T-helper 17 cell (primary cell): ENCODE results near the gene ARF3. TPM values are rescaled to one million over a fixed set of nuclear protein-coding genes. Genes with fewer than 3 reads are reported as not detected.

Experiments used
- ATAC-seq: fragments of 150-1000 bp; cut with Tn5 transposase; 2 replicates; pipeline ENCODE4 v1.10.0; 2021; ENCODE audit warnings: mild to moderate bottlenecking, moderate library complexity
- DNase-seq, 3 donors: peaks; one replicate each; pipeline versions ENCODE4 v3.0.0 to v3.0.0-alpha.2; 2020 to 2021
- H3K9me3 ChIP-seq: one replicate; pipeline ENCODE4 v1.7.0; 2013; ENCODE audit warnings: low read length, mild to moderate bottlenecking; ENCODE audit not compliant: control insufficient read depth, poor library complexity, severe bottlenecking
- H3K27ac Mint-ChIP-seq: one replicate; pipeline ENCODE4 v1.8.0; 2022; ENCODE audit warnings: mild to moderate bottlenecking, moderate library complexity, mixed read lengths
- H3K27me3 Mint-ChIP-seq: one replicate; pipeline ENCODE4 v1.8.0; 2022; ENCODE audit warnings: mixed read lengths
- H3K36me3 Mint-ChIP-seq: one replicate; pipeline ENCODE4 v1.8.0; 2022; ENCODE audit warnings: low read depth, mixed read lengths
- H3K4me1 Mint-ChIP-seq: one replicate; pipeline ENCODE4 v1.8.0; 2022; ENCODE audit warnings: mild to moderate bottlenecking, mixed read lengths
- H3K4me3 Mint-ChIP-seq: one replicate; pipeline ENCODE4 v1.8.0; 2022; ENCODE audit warnings: mild to moderate bottlenecking, moderate library complexity, mixed read lengths
- total RNA-seq, 4 donors: library from RNA in 2 of 4; stranded (reverse) in 2 of 4; gene quantifications; one replicate each; pipeline ENCODE4 v1.2.3 and lab custom pipeline; 2022 to 2026

Gene ARF3
- total RNA-seq, 2 donors from 2014 or later: 80.1 to 111 TPM

DNA sequence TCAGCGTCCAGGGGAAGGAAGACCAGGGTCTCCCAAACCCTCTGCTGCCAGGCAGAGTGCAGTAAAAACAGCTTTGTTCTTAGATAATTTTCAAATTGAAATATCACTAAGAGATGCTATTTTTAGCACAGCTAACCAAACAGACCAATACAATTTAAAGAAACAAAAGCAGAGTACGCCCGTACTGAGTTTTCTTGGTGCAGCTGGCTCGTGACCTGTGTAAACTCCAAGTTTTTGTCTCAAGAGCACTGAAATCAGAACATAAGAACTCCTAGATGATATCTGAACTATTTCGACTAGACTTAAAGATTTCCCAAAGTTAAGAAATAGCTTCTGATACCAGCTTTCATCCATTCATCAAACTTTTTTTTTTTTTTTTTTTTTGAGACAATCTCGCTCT lies 10.3 kb downstream of the ARF3 start:
- DNase-seq (no peak), ATAC-seq (no peak)
- no peak overlapping the region for H3K4me3 Mint-ChIP-seq
- no peak overlapping the region for H3K27ac Mint-ChIP-seq
- H3K36me3 Mint-ChIP-seq: peaks cover 6% of the 10 kb centered on the region
- peaks cover 27% of the 10 kb centered on the region for H3K4me1 Mint-ChIP-seq
- H3K27me3 Mint-ChIP-seq: no peaks in the 10 kb centered on the region
- no peaks in the 10 kb centered on the region for H3K9me3 ChIP-seq

DNA sequence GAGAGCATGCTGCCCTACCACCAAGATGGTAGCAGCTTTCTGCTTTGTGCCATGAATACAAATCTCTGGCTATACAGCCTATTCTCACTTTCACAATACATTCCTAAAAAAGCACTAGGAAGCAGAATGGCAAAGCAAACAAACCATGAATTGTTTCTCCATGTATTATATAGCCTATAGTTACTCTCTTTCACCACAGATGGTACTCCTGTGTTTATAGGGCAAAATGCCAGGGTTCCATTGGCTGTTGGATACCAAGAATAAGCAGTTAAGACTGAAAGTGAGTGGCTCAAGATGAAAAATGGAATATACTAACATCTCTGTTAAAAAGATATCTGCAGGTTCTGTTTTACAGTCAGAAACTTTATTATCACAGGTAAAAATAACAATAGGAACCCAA lies 11.1 kb downstream of the ARF3 start:
- ATAC-seq (no peak), DNase-seq (no peak)
- H3K27me3 Mint-ChIP-seq: no peaks in the 10 kb centered on the region
- peaks cover 6% of the 10 kb centered on the region for H3K36me3 Mint-ChIP-seq
- no peaks in the 10 kb centered on the region for H3K9me3 ChIP-seq
- no peak overlapping the region for H3K4me3 Mint-ChIP-seq
- no peak overlapping the region for H3K27ac Mint-ChIP-seq
- H3K4me1 Mint-ChIP-seq: peaks cover 27% of the 10 kb centered on the region

DNA sequence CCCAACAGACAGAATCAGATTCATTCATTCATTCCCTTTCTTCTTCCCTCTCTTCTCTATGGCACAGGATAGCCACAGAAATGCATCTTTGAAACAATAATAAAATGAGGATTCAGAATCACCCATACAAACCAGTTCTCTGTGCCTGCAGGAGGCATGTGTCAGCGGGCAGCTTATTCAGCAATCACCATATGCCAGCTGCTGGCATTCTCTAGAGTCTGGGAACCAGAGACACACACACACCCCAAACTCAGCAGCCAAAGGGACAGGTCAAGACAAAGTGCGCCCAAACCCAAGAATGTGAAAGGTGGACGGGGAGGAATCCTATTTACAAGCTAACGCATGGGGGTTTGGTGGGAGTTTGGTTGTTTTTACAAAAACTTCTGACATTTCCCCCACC lies 14.1 kb downstream of the ARF3 start:
- ATAC-seq (no peak), DNase-seq (no peak)
- H3K9me3 ChIP-seq: no peaks in the 10 kb centered on the region
- H3K4me3 Mint-ChIP-seq: no peak overlapping the region
- H3K36me3 Mint-ChIP-seq: peaks cover 9% of the 10 kb centered on the region
- H3K27me3 Mint-ChIP-seq: no peaks in the 10 kb centered on the region
- peaks cover 26% of the 10 kb centered on the region for H3K4me1 Mint-ChIP-seq
- H3K27ac Mint-ChIP-seq: no peak overlapping the region

DNA sequence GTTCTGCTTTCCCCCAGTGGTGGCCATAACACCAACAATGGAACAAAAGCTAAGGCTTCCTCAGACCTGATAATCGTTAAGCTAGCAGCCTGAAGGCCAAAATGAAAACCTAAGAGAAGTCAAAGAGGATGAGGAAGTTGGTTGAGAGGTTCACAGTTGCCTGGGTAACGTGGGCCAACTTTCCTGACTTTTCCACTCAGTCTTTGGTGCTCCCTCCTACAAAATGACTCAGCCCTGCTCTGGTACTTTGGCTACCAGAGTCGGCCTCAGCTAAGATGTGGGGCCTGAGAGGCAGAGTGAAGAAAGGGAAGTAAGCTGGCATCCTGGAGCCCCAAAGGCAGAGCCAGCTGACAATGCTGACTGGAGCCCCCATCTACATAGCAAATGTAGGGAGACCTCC lies 17.1 kb downstream of the ARF3 start:
- ATAC-seq (no peak), DNase-seq (no peak)
- H3K9me3 ChIP-seq: no peaks in the 10 kb centered on the region
- no peak overlapping the region for H3K4me3 Mint-ChIP-seq
- peaks cover 9% of the 10 kb centered on the region for H3K36me3 Mint-ChIP-seq
- H3K4me1 Mint-ChIP-seq: peaks cover 38% of the 10 kb centered on the region
- H3K27me3 Mint-ChIP-seq: no peaks in the 10 kb centered on the region
- H3K27ac Mint-ChIP-seq: peak overlapping the region; percentile 84

DNA sequence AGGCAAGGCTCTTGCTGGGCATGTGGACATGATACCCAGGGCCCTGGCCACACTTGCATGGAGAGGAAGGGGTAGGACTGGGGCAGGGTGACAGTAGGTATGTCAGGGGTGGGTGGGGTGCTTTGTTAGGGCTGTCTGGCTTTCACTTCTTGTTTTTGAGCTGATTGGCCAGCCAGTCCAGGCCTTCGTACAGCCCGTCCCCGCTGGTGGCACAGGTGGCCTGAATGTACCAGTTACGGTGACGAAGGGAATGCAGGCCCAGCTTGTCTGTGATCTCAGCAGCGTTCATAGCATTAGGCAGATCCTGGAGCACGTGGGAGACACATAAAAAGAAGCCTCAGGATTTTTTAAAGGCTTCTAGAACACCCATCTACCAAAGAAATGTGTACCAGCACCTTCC lies 18.5 kb downstream of the ARF3 start:
- Mint-ChIP-seq H3K4me3 (no peak overlapping the region), H3K27me3 (no peaks in the 10 kb centered on the region), H3K4me1 (peaks cover 41% of the 10 kb centered on the region), H3K36me3 (peaks cover 12% of the 10 kb centered on the region), H3K27ac (no peak overlapping the region)
- ATAC-seq (no peak), DNase-seq (no peak)
- H3K9me3 ChIP-seq: no peaks in the 10 kb centered on the region

DNA sequence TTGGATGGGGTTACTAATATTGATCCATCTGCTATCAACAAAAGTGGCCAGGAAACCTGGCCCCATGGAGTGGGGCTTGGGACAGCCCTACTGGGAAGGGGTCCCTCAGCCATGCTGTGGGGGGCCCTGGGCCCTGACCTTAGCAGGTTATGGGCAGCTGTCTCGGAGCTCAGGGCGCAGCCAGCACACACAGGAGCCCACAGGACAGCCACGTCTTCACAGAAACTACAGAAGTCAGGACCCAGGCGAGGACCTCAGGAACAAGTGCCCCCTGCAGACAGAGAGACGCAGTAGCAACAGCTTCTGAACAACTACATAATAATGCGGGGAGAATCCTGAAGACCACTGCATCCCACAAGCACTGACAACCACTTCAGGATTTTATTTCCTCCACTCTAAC lies 20.1 kb downstream of the ARF3 start:
- Mint-ChIP-seq H3K36me3 (peaks cover 9% of the 10 kb centered on the region), H3K4me3 (peak overlapping the region; percentile 21), H3K27ac (peak overlapping the region; percentile 99), H3K4me1 (peaks cover 44% of the 10 kb centered on the region), H3K27me3 (no peaks in the 10 kb centered on the region)
- H3K9me3 ChIP-seq: no peaks in the 10 kb centered on the region
- DNase-seq: no peak
- no peak for ATAC-seq

DNA sequence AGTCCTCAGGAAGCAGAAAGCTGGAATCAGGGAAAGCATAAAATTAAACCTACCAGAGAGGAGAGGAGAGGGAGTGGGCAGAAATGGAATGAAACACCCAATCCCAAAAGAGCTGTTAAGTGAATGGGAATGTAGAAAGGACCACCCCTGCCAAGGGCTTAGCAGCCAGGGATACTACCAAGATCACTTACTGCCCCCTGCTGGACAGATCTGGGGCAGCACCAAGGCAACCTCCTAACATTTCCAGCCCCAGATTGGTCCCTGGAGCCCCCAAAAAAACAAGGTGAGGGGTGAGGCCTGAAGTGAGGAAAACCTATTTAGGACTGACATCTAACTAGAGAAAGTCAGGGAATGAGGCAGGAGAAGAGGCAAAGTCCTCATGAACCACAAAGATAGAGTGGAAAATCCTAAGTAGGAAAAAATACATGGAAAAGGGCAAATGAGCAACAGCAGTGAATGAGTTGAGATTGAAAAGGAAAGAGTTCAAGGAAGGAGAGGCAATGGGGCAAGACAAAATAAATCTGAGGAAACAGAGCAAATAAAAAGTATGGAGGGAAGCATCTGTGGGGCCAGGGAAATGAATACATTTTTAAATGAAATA lies 20.8 kb downstream of the ARF3 start:
- DNase-seq (peak; percentile 72 to 84 (median 74)), ATAC-seq (peak; percentile 31)
- H3K36me3 Mint-ChIP-seq: peaks cover 9% of the 10 kb centered on the region
- peak overlapping the region; percentile 21 for H3K4me3 Mint-ChIP-seq
- H3K9me3 ChIP-seq: no peaks in the 10 kb centered on the region
- peak overlapping the region; percentile 99 for H3K27ac Mint-ChIP-seq
- H3K4me1 Mint-ChIP-seq: peaks cover 43% of the 10 kb centered on the region
- H3K27me3 Mint-ChIP-seq: no peaks in the 10 kb centered on the region

DNA sequence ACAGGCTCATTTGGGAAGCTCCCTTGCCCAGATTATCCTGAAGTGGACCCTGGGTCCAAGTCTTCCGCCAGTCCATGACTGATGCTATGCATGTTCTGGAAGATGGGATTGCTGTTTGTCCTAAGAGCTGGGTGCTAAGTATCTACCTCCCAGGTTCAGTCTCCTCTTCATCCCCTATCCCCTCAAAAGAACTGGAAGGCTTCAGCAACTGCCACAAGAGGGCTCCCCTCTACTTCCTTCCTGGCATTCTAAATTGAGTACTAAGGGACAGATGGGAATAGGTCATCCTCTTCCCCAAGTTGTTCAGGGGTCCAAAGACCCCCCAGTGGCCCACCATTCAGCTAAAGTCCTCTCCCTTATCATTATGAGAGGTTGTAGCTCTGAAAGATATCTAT lies 23.0 kb downstream of the ARF3 start:
- ATAC-seq (peak; percentile 3), DNase-seq (no peak)
- Mint-ChIP-seq H3K27ac (peak overlapping the region; percentile 99), H3K4me3 (peak overlapping the region; percentile 78), H3K36me3 (peaks cover 11% of the 10 kb centered on the region), H3K4me1 (peaks cover 55% of the 10 kb centered on the region), H3K27me3 (no peaks in the 10 kb centered on the region)
- no peaks in the 10 kb centered on the region for H3K9me3 ChIP-seq

DNA sequence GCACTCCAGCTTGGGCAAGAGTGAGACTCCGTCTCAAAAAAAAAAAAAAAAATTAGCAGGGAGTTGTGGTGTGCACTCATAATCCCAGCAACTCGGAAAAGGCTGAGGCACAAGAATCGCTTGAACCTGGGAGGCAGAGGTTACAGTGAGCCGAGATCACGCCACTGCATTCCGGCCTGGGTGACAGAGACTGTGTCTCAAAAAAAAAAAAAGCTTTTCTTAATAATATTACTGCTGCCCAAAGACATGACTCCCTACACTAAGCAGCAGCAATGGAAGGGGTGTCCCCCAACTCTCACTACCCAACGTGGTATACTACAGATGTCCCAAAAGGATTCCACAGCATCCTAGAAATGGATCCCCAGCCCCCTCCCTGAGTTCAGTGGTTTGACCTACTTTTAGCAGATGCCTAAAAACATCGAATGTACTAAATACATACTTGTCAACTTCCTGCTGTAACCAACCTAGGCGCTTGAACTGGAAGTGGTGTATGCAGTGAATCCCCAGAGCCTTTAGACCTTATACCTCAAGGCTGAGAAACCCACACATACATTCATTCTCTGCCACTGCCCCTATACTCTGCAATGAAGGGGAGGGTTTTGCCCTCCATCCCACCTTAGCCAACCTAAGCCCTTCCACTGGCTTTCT lies 23.5 kb downstream of the ARF3 start:
- ATAC-seq (peak; percentile 95), DNase-seq (peak in 2 of 3 donors; percentile 26 to 28)
- H3K9me3 ChIP-seq: no peaks in the 10 kb centered on the region
- Mint-ChIP-seq H3K4me3 (peak overlapping the region; percentile 78), H3K36me3 (peaks cover 11% of the 10 kb centered on the region), H3K27ac (peak overlapping the region; percentile 99), H3K27me3 (no peaks in the 10 kb centered on the region), H3K4me1 (peaks cover 55% of the 10 kb centered on the region)

DNA sequence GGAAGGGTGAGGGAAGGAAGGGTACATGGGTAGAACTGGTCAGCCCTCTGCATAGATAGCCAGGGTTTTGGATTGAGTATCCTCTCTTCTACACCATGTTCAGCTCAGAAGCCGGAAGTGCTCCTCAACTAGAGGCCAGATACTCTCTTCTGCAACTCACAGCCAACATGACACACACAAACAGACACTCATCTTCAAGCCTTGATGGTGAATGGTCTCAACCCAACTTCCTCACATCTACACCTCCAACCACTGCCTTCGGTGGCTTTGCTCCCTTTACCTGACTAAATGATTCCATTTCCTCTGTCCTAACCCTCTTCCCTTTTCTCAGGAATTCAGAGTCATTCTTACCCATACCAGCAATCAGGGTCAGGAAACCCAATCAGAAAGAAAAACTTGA lies 24.4 kb downstream of the ARF3 start:
- peaks cover 11% of the 10 kb centered on the region for H3K36me3 Mint-ChIP-seq
- peak overlapping the region; percentile 99 for H3K27ac Mint-ChIP-seq
- DNase-seq (no peak), ATAC-seq (no peak)
- no peaks in the 10 kb centered on the region for H3K9me3 ChIP-seq
- H3K4me3 Mint-ChIP-seq: peak overlapping the region; percentile 78
- H3K4me1 Mint-ChIP-seq: peaks cover 55% of the 10 kb centered on the region
- no peaks in the 10 kb centered on the region for H3K27me3 Mint-ChIP-seq

DNA sequence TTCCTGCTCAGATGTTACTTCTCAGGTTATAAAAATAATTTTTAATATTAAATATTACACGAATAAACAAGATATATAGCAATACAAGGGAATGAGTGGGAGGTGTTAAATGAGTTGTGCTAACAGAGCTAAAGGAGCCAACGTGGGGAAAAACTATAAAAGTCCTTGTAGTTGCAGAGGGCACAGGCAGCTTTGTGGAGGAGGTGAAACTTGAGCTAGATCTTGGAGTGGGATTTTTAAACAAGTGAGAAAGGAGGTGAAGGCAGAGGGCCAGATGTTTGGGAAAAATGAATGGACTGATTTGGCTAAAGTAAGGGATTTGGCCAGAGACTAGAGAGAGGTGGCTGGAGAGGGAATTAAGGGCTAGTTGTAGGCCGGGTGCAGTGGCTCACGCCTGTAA lies 26.8 kb downstream of the ARF3 start:
- DNase-seq (no peak), ATAC-seq (no peak)
- no peaks in the 10 kb centered on the region for H3K9me3 ChIP-seq
- peak overlapping the region; percentile 19 for H3K4me3 Mint-ChIP-seq
- H3K36me3 Mint-ChIP-seq: peaks cover 11% of the 10 kb centered on the region
- H3K4me1 Mint-ChIP-seq: peaks cover 48% of the 10 kb centered on the region
- peak overlapping the region; percentile 75 for H3K27ac Mint-ChIP-seq
- no peaks in the 10 kb centered on the region for H3K27me3 Mint-ChIP-seq

DNA sequence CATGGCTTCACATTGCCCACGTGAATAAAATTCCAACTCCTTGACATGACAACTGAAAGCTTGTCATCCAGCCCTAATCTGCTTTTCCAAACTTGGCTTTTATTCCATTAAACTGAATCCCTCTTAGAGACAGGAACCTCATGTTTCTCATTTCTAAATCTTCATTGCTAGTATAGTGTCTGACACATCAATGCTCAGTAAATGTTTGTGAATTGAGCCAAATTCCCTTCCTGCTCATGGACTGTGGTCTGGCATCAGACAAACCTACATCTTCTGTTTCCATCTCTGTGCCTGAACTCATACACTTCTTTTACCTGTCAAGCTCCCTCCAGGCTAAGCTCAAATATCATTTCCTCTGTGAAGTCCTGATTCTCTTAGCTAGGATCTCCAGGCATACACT lies 27.7 kb downstream of the ARF3 start:
- Mint-ChIP-seq H3K36me3 (peaks cover 9% of the 10 kb centered on the region), H3K4me1 (peaks cover 46% of the 10 kb centered on the region), H3K27ac (peak overlapping the region; percentile 75), H3K27me3 (no peaks in the 10 kb centered on the region), H3K4me3 (no peak overlapping the region)
- no peak for DNase-seq
- ATAC-seq: no peak
- H3K9me3 ChIP-seq: no peaks in the 10 kb centered on the region

DNA sequence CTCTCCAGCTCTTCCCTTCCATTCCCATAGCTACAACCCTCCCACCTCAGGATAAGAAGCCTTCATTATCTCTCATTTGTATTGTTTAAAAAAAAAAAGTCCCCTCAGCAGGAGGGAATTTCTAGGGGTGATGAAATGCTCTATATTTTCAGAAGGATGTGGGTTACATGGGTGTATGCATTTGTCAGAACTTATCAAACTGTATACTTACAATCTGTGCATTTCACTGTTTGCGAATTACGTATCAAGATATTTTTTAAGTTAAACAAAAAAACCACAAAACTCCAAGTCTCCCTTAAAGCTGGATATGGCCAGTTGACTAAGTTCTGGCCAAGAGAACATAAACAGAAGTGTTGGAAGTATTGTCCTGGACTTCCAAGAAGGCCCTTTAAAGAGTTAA lies 30.0 kb downstream of the ARF3 start:
- no peaks in the 10 kb centered on the region for H3K9me3 ChIP-seq
- Mint-ChIP-seq H3K27me3 (no peaks in the 10 kb centered on the region), H3K36me3 (peaks cover 11% of the 10 kb centered on the region), H3K4me3 (peak overlapping the region; percentile 21), H3K27ac (peak overlapping the region; percentile 93), H3K4me1 (peaks cover 45% of the 10 kb centered on the region)
- ATAC-seq (no peak), DNase-seq (no peak)
